HepG2 (cell line): Measurements from ENCODE around the gene OSBPL2. TPM values are rescaled to one million over a fixed set of nuclear protein-coding genes. Genes with fewer than 3 reads are reported as not detected.

Experiments
- NR0B2 ChIP-seq: sonication (generic); formaldehyde crosslinking; IDR thresholded peaks from 2 replicates; pipeline ENCODE4 v1.4.0; 2020; ENCODE audit warnings: mild to moderate bottlenecking, missing genetic modification reagents
- TEAD2 ChIP-seq: sonication (generic); formaldehyde crosslinking; IDR thresholded peaks from 2 replicates; pipeline ENCODE4 v1.9.0; 2021; ENCODE audit warnings: missing genetic modification reagents
- ZFP1 ChIP-seq: IDR thresholded peaks from 2 replicates; pipeline ENCODE4 v1.6.1; 2016
- polyA plus RNA-seq, 8 experiments: library from polyadenylated mRNA; depleted of rRNA in 3 of 8; stranded (reverse) in 7 of 8; unstranded in 1 of 8; fragments of >200 nt; fragmentation: Illumina TruSeq in 4 of 8; extraction: Trizol in 4 of 8; gene quantifications; 2 replicates each; pipeline versions ENCODE4 v1.2.1 to v1.2.3, GENCODE V29; 2011 to 2016; ENCODE audit warnings: low read depth in 4 of 8, missing spikeins in 1 of 8, mixed read lengths in 1 of 8; ENCODE audit not compliant: insufficient read depth in 1 of 8
- total RNA-seq, 5 experiments: library from RNA; depleted of rRNA; stranded (reverse); fragments of >200 nt; fragmentation: Illumina TruSeq; extraction: Trizol; gene quantifications; 2 replicates each; pipeline ENCODE4 v1.2.3, GENCODE V29; 2016; ENCODE audit warnings: low read depth in 1 of 5
- TF ChIP-seq, protein P1 (sequence below): sonication (generic); formaldehyde crosslinking; IDR thresholded peaks from 2 replicates; pipeline ENCODE4 v1.5.0; 2020; ENCODE audit warnings: missing genetic modification reagents
- TF ChIP-seq, protein P2 (sequence below): sonication (generic); formaldehyde crosslinking; IDR thresholded peaks from 2 replicates; pipeline ENCODE4 v1.5.1; 2020; ENCODE audit warnings: missing genetic modification reagents, mild to moderate bottlenecking, borderline replicate concordance
- TF ChIP-seq, protein P3 (sequence below): sonication (generic); formaldehyde crosslinking; IDR thresholded peaks from 2 replicates; pipeline ENCODE4 v1.5.0; 2020; ENCODE audit warnings: mild to moderate bottlenecking, missing genetic modification reagents
- TF ChIP-seq, protein P4 (sequence below): sonication (generic); formaldehyde crosslinking; IDR thresholded peaks from 2 replicates; pipeline ENCODE4 v1.4.0; 2020; ENCODE audit warnings: missing genetic modification reagents
- TF ChIP-seq, protein P5 (sequence below): sonication (generic); formaldehyde crosslinking; IDR thresholded peaks from 2 replicates; pipeline ENCODE4 v1.4.0; 2020; ENCODE audit warnings: missing genetic modification reagents, borderline replicate concordance
- TF ChIP-seq, protein P6 (sequence below): sonication (generic); formaldehyde crosslinking; IDR thresholded peaks from 2 replicates; pipeline ENCODE4 v1.5.1; 2020; ENCODE audit warnings: missing genetic modification reagents, mild to moderate bottlenecking, borderline replicate concordance

The OSBPL2 gene
- total and polyA plus RNA-seq, 2 of the 13 experiments (the other 11 are each of a cell fraction or from before 2014, with no cell fraction given), result 18.5 to 37.4 TPM

GRCh38 chr20:62304331-62305148, 66.2 kb downstream of the OSBPL2 start (continued):
- no peak for TF ChIP-seq TEAD2 (CRISPR knock-in tag)
- TF ChIP-seq, protein P1, sequence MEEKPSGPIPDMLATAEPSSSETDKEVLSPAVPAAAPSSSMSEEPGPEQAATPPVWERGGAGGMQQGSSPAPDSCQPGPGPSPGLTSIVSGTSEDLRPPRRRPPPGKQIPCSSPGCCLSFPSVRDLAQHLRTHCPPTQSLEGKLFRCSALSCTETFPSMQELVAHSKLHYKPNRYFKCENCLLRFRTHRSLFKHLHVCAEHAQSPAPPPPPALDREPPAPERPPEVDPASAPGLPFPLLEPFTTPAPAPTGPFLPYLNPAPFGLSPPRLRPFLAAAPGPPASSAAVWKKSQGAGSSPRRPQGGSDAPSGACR, result peak; percentile 20; the same call in 1 of the 2 replicates
- TF ChIP-seq, protein P2, sequence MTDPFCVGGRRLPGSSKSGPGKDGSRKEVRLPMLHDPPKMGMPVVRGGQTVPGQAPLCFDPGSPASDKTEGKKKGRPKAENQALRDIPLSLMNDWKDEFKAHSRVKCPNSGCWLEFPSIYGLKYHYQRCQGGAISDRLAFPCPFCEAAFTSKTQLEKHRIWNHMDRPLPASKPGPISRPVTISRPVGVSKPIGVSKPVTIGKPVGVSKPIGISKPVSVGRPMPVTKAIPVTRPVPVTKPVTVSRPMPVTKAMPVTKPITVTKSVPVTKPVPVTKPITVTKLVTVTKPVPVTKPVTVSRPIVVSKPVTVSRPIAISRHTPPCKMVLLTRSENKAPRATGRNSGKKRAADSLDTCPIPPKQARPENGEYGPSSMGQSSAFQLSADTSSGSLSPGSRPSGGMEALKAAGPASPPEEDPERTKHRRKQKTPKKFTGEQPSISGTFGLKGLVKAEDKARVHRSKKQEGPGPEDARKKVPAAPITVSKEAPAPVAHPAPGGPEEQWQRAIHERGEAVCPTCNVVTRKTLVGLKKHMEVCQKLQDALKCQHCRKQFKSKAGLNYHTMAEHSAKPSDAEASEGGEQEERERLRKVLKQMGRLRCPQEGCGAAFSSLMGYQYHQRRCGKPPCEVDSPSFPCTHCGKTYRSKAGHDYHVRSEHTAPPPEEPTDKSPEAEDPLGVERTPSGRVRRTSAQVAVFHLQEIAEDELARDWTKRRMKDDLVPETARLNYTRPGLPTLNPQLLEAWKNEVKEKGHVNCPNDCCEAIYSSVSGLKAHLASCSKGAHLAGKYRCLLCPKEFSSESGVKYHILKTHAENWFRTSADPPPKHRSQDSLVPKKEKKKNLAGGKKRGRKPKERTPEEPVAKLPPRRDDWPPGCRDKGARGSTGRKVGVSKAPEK (CRISPR knock-in tag), result no peak
- TF ChIP-seq, protein P3, sequence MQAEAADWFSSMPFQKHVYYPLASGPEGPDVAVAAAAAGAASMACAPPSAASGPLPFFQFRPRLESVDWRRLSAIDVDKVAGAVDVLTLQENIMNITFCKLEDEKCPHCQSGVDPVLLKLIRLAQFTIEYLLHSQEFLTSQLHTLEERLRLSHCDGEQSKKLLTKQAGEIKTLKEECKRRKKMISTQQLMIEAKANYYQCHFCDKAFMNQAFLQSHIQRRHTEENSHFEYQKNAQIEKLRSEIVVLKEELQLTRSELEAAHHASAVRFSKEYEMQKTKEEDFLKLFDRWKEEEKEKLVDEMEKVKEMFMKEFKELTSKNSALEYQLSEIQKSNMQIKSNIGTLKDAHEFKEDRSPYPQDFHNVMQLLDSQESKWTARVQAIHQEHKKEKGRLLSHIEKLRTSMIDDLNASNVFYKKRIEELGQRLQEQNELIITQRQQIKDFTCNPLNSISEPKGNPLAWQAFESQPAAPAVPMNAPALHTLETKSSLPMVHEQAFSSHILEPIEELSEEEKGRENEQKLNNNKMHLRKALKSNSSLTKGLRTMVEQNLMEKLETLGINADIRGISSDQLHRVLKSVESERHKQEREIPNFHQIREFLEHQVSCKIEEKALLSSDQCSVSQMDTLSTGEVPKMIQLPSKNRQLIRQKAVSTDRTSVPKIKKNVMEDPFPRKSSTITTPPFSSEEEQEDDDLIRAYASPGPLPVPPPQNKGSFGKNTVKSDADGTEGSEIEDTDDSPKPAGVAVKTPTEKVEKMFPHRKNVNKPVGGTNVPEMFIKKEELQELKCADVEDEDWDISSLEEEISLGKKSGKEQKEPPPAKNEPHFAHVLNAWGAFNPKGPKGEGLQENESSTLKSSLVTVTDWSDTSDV (CRISPR knock-in tag), result 0 out of 2 replicates have a peak, but pooled peaks have one; percentile 43
- peak; percentile 10; the same call in 1 of the 2 replicates for TF ChIP-seq NR0B2
- no peak for TF ChIP-seq ZFP1 (CRISPR knock-in tag)
- TF ChIP-seq, protein P4, sequence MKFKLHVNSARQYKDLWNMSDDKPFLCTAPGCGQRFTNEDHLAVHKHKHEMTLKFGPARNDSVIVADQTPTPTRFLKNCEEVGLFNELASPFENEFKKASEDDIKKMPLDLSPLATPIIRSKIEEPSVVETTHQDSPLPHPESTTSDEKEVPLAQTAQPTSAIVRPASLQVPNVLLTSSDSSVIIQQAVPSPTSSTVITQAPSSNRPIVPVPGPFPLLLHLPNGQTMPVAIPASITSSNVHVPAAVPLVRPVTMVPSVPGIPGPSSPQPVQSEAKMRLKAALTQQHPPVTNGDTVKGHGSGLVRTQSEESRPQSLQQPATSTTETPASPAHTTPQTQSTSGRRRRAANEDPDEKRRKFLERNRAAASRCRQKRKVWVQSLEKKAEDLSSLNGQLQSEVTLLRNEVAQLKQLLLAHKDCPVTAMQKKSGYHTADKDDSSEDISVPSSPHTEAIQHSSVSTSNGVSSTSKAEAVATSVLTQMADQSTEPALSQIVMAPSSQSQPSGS (CRISPR knock-in tag), result peak; percentile 45; the same call in 1 of the 2 replicates
- TF ChIP-seq, protein P5, sequence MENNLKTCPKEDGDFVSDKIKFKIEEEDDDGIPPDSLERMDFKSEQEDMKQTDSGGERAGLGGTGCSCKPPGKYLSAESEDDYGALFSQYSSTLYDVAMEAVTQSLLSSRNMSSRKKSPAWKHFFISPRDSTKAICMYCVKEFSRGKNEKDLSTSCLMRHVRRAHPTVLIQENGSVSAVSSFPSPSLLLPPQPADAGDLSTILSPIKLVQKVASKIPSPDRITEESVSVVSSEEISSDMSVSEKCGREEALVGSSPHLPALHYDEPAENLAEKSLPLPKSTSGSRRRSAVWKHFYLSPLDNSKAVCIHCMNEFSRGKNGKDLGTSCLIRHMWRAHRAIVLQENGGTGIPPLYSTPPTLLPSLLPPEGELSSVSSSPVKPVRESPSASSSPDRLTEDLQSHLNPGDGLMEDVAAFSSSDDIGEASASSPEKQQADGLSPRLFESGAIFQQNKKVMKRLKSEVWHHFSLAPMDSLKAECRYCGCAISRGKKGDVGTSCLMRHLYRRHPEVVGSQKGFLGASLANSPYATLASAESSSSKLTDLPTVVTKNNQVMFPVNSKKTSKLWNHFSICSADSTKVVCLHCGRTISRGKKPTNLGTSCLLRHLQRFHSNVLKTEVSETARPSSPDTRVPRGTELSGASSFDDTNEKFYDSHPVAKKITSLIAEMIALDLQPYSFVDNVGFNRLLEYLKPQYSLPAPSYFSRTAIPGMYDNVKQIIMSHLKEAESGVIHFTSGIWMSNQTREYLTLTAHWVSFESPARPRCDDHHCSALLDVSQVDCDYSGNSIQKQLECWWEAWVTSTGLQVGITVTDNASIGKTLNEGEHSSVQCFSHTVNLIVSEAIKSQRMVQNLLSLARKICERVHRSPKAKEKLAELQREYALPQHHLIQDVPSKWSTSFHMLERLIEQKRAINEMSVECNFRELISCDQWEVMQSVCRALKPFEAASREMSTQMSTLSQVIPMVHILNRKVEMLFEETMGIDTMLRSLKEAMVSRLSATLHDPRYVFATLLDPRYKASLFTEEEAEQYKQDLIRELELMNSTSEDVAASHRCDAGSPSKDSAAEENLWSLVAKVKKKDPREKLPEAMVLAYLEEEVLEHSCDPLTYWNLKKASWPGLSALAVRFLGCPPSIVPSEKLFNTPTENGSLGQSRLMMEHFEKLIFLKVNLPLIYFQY (CRISPR knock-in tag), result 0 out of 2 replicates have a peak, but pooled peaks have one; percentile 5
- TF ChIP-seq, protein P6, sequence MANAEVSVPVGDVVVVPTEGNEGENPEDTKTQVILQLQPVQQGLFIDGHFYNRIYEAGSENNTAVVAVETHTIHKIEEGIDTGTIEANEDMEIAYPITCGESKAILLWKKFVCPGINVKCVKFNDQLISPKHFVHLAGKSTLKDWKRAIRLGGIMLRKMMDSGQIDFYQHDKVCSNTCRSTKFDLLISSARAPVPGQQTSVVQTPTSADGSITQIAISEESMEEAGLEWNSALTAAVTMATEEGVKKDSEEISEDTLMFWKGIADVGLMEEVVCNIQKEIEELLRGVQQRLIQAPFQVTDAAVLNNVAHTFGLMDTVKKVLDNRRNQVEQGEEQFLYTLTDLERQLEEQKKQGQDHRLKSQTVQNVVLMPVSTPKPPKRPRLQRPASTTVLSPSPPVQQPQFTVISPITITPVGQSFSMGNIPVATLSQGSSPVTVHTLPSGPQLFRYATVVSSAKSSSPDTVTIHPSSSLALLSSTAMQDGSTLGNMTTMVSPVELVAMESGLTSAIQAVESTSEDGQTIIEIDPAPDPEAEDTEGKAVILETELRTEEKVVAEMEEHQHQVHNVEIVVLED (CRISPR knock-in tag), result no peak
